ENCODE measurements around the gene UVRAG.

Gene UVRAG

DNA sequence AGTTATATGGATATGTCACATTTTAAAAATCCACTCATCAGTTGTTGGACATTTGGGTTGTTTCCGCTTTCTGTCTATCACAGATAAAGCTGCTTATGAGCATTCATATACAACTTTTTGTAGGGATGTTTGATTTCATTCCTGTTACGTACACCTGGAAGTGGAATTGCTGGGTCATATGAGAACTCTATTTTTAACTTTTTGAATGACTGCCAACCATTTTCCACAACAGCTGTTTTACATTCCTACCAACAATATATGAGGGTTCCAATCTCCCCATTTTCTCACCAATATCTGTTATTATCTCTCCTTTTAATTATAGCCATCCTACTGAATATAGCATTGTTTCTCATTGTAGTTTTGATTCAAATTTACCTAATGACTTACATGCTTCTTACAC lies 172.0 kb downstream of the UVRAG start:
- H3K4me3 ChIP-seq (replicated peaks; ENCODE audit: low read depth, low read length): no peak overlapping the region
- TF ChIP-seq, protein P1, sequence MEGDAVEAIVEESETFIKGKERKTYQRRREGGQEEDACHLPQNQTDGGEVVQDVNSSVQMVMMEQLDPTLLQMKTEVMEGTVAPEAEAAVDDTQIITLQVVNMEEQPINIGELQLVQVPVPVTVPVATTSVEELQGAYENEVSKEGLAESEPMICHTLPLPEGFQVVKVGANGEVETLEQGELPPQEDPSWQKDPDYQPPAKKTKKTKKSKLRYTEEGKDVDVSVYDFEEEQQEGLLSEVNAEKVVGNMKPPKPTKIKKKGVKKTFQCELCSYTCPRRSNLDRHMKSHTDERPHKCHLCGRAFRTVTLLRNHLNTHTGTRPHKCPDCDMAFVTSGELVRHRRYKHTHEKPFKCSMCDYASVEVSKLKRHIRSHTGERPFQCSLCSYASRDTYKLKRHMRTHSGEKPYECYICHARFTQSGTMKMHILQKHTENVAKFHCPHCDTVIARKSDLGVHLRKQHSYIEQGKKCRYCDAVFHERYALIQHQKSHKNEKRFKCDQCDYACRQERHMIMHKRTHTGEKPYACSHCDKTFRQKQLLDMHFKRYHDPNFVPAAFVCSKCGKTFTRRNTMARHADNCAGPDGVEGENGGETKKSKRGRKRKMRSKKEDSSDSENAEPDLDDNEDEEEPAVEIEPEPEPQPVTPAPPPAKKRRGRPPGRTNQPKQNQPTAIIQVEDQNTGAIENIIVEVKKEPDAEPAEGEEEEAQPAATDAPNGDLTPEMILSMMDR (IDR thresholded peaks at IDR 0.05; ENCODE audit: insufficient read depth, low read length, poor library complexity, severe bottlenecking): no peak
- DNase-seq (ENCODE audit: extremely low read depth, insufficient read length): no peak
- no peaks in the 10 kb centered on the region; the same call in 1 of the 2 replicates for H3K36me3 ChIP-seq (ENCODE audit: control insufficient read depth, insufficient read depth, low read length)
- no peaks in the 10 kb centered on the region for H3K27me3 ChIP-seq (replicated peaks; ENCODE audit: control insufficient read depth, insufficient read depth, low read length)

DNA sequence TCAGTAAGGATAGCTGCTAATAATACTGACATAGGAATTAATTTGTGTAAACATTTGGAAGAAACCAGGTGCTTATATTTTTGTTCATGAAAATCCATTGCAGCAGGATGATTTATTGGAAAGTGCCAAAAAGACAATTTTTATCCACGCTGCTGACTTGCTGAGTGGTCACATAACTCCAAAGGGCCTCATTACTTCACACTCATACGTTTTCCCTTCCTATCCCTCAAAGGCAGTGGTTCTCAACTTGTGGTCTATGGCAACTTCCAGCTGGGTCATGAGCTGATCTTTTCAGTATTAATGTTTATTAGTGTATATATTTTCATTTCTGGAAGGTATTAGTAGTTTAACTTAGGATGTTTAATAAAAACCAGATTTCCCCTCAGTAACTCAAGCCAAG lies 178.1 kb downstream of the UVRAG start:
- no peak overlapping the region for H3K4me3 ChIP-seq (replicated peaks; ENCODE audit: low read depth, low read length)
- H3K27me3 ChIP-seq (replicated peaks; ENCODE audit: control insufficient read depth, insufficient read depth, low read length): no peaks in the 10 kb centered on the region
- peaks cover 2% of the 10 kb centered on the region for H3K36me3 ChIP-seq (ENCODE audit: control insufficient read depth, insufficient read depth, low read length)
- TF ChIP-seq, protein P1 (IDR thresholded peaks at IDR 0.05; ENCODE audit: insufficient read depth, low read length, poor library complexity, severe bottlenecking): no peak
- no peak for DNase-seq (ENCODE audit: extremely low read depth, insufficient read length)

DNA sequence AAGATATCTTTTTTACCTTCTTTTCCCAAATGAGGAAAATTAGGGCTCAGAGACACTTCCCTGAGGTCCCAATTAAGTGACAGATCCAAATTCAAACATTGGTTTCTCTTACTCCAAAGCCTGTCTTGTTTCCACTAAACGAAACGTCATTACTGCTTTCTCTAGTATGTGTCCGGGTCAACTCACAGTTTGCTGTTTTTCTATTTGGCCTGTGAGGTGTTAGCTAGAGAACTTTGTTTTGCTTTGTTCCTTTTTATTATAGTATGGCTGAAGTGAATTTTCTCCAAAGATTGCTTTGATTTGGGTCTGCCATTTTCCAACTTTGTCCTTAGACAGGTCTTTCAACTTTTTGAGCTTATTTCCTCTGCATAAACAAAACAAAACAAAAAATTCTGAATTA lies 179.6 kb downstream of the UVRAG start:
- no peaks in the 10 kb centered on the region for H3K27me3 ChIP-seq (replicated peaks; ENCODE audit: control insufficient read depth, insufficient read depth, low read length)
- no peak overlapping the region for H3K4me3 ChIP-seq (replicated peaks; ENCODE audit: low read depth, low read length)
- TF ChIP-seq, protein P1 (IDR thresholded peaks at IDR 0.05; ENCODE audit: insufficient read depth, low read length, poor library complexity, severe bottlenecking): no peak
- DNase-seq (ENCODE audit: extremely low read depth, insufficient read length): no peak
- H3K36me3 ChIP-seq (ENCODE audit: control insufficient read depth, insufficient read depth, low read length): peaks cover 2% of the 10 kb centered on the region

DNA sequence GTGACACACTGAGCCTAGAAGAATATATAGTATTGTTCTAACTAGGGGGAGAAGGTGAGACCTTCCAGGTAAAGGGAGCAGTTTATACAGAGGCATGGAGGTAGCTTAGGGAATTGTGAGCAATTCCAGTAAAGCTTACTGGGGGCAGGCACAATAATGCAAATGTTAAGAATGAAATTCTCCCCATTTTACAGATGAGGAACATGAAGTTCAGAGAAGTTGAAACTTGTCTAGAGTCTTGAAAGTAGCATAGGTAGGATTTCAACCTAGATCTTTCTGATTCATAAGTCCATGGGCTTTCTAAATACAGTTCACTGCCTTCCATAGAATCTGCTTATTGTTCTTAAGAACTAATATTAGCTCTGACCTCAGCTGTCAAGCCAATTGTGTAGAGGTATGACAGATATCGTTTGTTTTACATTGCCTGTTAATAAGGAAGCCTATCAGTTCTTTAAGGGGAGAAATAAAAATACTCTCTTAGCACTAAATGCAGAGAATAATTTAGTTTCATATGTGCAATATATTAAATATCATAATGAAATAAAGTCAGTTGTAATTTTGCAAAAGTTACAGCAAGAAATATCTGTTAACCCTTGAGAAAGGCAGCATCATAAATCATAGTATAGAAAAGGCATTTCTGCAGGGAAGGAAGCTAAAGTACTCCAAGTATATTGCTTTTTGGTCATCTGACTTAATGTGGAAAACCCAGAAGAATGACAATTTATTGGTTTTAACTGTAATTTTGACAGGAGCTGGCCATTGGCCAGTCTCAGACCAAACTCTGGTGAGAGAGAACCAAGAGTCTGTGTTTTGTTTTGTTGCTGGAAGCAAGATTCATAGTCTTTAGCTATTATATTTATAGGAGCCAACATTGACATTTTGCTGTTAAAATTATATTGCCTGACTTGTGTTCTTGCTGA lies 181.8 kb downstream of the UVRAG start:
- TF ChIP-seq, protein P1 (IDR thresholded peaks at IDR 0.05; ENCODE audit: insufficient read depth, low read length, poor library complexity, severe bottlenecking): no peak
- H3K36me3 ChIP-seq (ENCODE audit: control insufficient read depth, insufficient read depth, low read length): peaks cover 2% of the 10 kb centered on the region
- no peak overlapping the region for H3K4me3 ChIP-seq (replicated peaks; ENCODE audit: low read depth, low read length)
- H3K27me3 ChIP-seq (replicated peaks; ENCODE audit: control insufficient read depth, insufficient read depth, low read length): no peaks in the 10 kb centered on the region
- no peak for DNase-seq (ENCODE audit: extremely low read depth, insufficient read length)

DNA sequence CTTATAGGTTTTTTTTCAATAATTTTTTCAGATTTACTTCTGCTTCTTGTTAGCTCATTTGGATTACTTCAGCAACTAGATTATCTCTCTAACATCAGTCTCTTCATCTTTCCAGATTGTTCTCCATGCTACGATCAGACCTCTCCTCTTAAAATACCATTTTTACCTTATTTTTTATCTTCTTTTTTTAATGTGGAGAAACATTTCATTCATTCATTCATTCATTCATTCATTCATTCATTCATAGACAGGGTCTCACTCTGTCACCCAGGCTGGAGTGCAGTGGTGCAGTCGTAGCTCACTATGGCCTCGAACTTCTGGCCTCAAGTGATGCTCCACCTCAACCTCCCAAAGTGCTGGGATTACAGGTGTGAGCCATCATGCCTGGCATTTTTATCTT lies 189.4 kb downstream of the UVRAG start:
- Histone ChIP-seq H3K27me3 (replicated peaks; ENCODE audit: control insufficient read depth, insufficient read depth, low read length) (no peaks in the 10 kb centered on the region), H3K4me3 (replicated peaks; ENCODE audit: low read depth, low read length) (no peak overlapping the region), H3K36me3 (ENCODE audit: control insufficient read depth, insufficient read depth, low read length) (peaks cover 17% of the 10 kb centered on the region)
- TF ChIP-seq, protein P1 (IDR thresholded peaks at IDR 0.05; ENCODE audit: insufficient read depth, low read length, poor library complexity, severe bottlenecking): no peak
- DNase-seq (ENCODE audit: extremely low read depth, insufficient read length): no peak
